Measurements from ENCODE around the gene KIF17. TPM values are rescaled to one million over a fixed set of nuclear protein-coding genes. Genes with fewer than 3 reads are reported as not detected.

The KIF17 gene
- polyA plus RNA-seq, 4 donors = 1.3 to 2.7 (median 2.4) TPM

GRCh38 chr1:20729990-20730689 is 12.3 kb upstream of the KIF17 start:
- no peak for DNase-seq
- Histone ChIP-seq H3K4me1 (ENCODE audit: control insufficient read depth in 3 of 3, insufficient read depth in 2 of 3, low read depth in 1 of 3, low read length in 2 of 3) (peaks cover 0 to 17% (median 3%) of the 10 kb centered on the region in 3 donors), H3K27me3 (ENCODE audit: control insufficient read depth in 3 of 3, insufficient read depth in 3 of 3, low read length in 3 of 3) (peaks cover 3 to 47% (median 22%) of the 10 kb centered on the region in 3 donors), H3K4me3 (ENCODE audit: low read depth in 1 of 3, low read length in 3 of 3) (no peak overlapping the region), H3K36me3 (ENCODE audit: control insufficient read depth in 3 of 3, insufficient read depth in 2 of 3, low read depth in 1 of 3, low read length in 3 of 3) (no peaks in the 10 kb centered on the region), H3K27ac (ENCODE audit: low read depth in 1 of 3, low read length in 2 of 3) (no peak overlapping the region), H3K9me3 (ENCODE audit: control insufficient read depth in 2 of 2, insufficient read depth in 1 of 2, low read depth in 1 of 2, low read length in 1 of 2) (no peaks in the 10 kb centered on the region)
- WGBS, 3 donors = 9 to 15% (median 14%) methylated on average over 15 to 19 of the region's 19 CpGs
- no peak for FAIRE-seq

GRCh38 chr1:20729155-20729931 is 11.5 kb upstream of the KIF17 start:
- Histone ChIP-seq H3K4me3 (ENCODE audit: low read depth in 1 of 3, low read length in 3 of 3) (no peak overlapping the region), H3K27ac (ENCODE audit: low read depth in 1 of 3, low read length in 2 of 3) (no peak overlapping the region), H3K36me3 (ENCODE audit: control insufficient read depth in 3 of 3, insufficient read depth in 2 of 3, low read depth in 1 of 3, low read length in 3 of 3) (no peaks in the 10 kb centered on the region), H3K4me1 (ENCODE audit: control insufficient read depth in 3 of 3, insufficient read depth in 2 of 3, low read depth in 1 of 3, low read length in 2 of 3) (peaks cover 0 to 17% (median 3%) of the 10 kb centered on the region in 3 donors), H3K27me3 (ENCODE audit: control insufficient read depth in 3 of 3, insufficient read depth in 3 of 3, low read length in 3 of 3) (peaks cover 3 to 47% (median 22%) of the 10 kb centered on the region in 3 donors), H3K9me3 (ENCODE audit: control insufficient read depth in 2 of 2, insufficient read depth in 1 of 2, low read depth in 1 of 2, low read length in 1 of 2) (no peaks in the 10 kb centered on the region)
- no peak for FAIRE-seq
- DNase-seq = no peak
- WGBS, 3 donors = 38 to 59% (median 44%) methylated on average over 14 of the region's 14 CpGs

- no peak for FAIRE-seq
- DNase-seq = no peak
- no peak overlapping the region for H3K4me3 ChIP-seq (ENCODE audit: low read depth in 1 of 3, low read length in 3 of 3)
These were observed 10.8 kb upstream of the KIF17 start for GRCh38 chr1:20728371-20729154.

GRCh38 chr1:20727746-20728316 is 10.0 kb upstream of the KIF17 start:
- Histone ChIP-seq H3K4me3 (ENCODE audit: low read depth in 1 of 3, low read length in 3 of 3) (no peak overlapping the region), H3K9me3 (ENCODE audit: control insufficient read depth in 2 of 2, insufficient read depth in 1 of 2, low read depth in 1 of 2, low read length in 1 of 2) (no peaks in the 10 kb centered on the region), H3K27ac (ENCODE audit: low read depth in 1 of 3, low read length in 2 of 3) (no peak overlapping the region), H3K36me3 (ENCODE audit: control insufficient read depth in 3 of 3, insufficient read depth in 2 of 3, low read depth in 1 of 3, low read length in 3 of 3) (no peaks in the 10 kb centered on the region), H3K4me1 (ENCODE audit: control insufficient read depth in 3 of 3, insufficient read depth in 2 of 3, low read depth in 1 of 3, low read length in 2 of 3) (peaks cover 0 to 9% (median 3%) of the 10 kb centered on the region in 3 donors), H3K27me3 (ENCODE audit: control insufficient read depth in 3 of 3, insufficient read depth in 3 of 3, low read length in 3 of 3) (peaks cover 3 to 45% (median 22%) of the 10 kb centered on the region in 3 donors)
- 34 to 45% (median 40%) methylated on average over 12 to 13 of the region's 13 CpGs for WGBS, 3 donors
- DNase-seq (peak in 1 of 2 donors; percentile 21), FAIRE-seq (no peak)

More at GRCh38 chr1:20728371-20729154, 10.8 kb upstream of the KIF17 start:
- peaks cover 3 to 47% (median 22%) of the 10 kb centered on the region in 3 donors for H3K27me3 ChIP-seq (ENCODE audit: control insufficient read depth in 3 of 3, insufficient read depth in 3 of 3, low read length in 3 of 3)
- H3K27ac ChIP-seq (ENCODE audit: low read depth in 1 of 3, low read length in 2 of 3) = no peak overlapping the region
- no peaks in the 10 kb centered on the region for H3K36me3 ChIP-seq (ENCODE audit: control insufficient read depth in 3 of 3, insufficient read depth in 2 of 3, low read depth in 1 of 3, low read length in 3 of 3)
- 41 to 66% (median 46%) methylated on average over 9 of the region's 9 CpGs for WGBS, 3 donors
- H3K4me1 ChIP-seq (ENCODE audit: control insufficient read depth in 3 of 3, insufficient read depth in 2 of 3, low read depth in 1 of 3, low read length in 2 of 3) = peaks cover 0 to 15% (median 3%) of the 10 kb centered on the region in 3 donors
- no peaks in the 10 kb centered on the region for H3K9me3 ChIP-seq (ENCODE audit: control insufficient read depth in 2 of 2, insufficient read depth in 1 of 2, low read depth in 1 of 2, low read length in 1 of 2)

- Histone ChIP-seq H3K9me3 (ENCODE audit: control insufficient read depth in 2 of 2, insufficient read depth in 1 of 2, low read depth in 1 of 2, low read length in 1 of 2) (no peaks in the 10 kb centered on the region), H3K4me1 (ENCODE audit: control insufficient read depth in 3 of 3, insufficient read depth in 2 of 3, low read depth in 1 of 3, low read length in 2 of 3) (peaks cover 0 to 3% (median 3%) of the 10 kb centered on the region in 3 donors), H3K4me3 (ENCODE audit: low read depth in 1 of 3, low read length in 3 of 3) (no peak overlapping the region), H3K27ac (ENCODE audit: low read depth in 1 of 3, low read length in 2 of 3) (no peak overlapping the region), H3K27me3 (ENCODE audit: control insufficient read depth in 3 of 3, insufficient read depth in 3 of 3, low read length in 3 of 3) (peaks cover 3 to 38% (median 22%) of the 10 kb centered on the region in 3 donors), H3K36me3 (ENCODE audit: control insufficient read depth in 3 of 3, insufficient read depth in 2 of 3, low read depth in 1 of 3, low read length in 3 of 3) (no peaks in the 10 kb centered on the region)
- DNase-seq = no peak
- WGBS, 3 donors = 84 to 89% (median 88%) methylated on average over 16 to 17 of the region's 17 CpGs
- no peak for FAIRE-seq
These were observed 9.3 kb upstream of the KIF17 start for GRCh38 chr1:20726932-20727745.

- FAIRE-seq = no peak
These were observed 8.5 kb upstream of the KIF17 start for GRCh38 chr1:20726118-20726911.

More at GRCh38 chr1:20726118-20726911, 8.5 kb upstream of the KIF17 start:
- Histone ChIP-seq H3K4me3 (ENCODE audit: low read depth in 1 of 3, low read length in 3 of 3) (no peak overlapping the region), H3K27me3 (ENCODE audit: control insufficient read depth in 3 of 3, insufficient read depth in 3 of 3, low read length in 3 of 3) (peaks cover 3 to 33% (median 21%) of the 10 kb centered on the region in 3 donors), H3K36me3 (ENCODE audit: control insufficient read depth in 3 of 3, insufficient read depth in 2 of 3, low read depth in 1 of 3, low read length in 3 of 3) (no peaks in the 10 kb centered on the region), H3K9me3 (ENCODE audit: control insufficient read depth in 2 of 2, insufficient read depth in 1 of 2, low read depth in 1 of 2, low read length in 1 of 2) (no peaks in the 10 kb centered on the region), H3K27ac (ENCODE audit: low read depth in 1 of 3, low read length in 2 of 3) (no peak overlapping the region), H3K4me1 (ENCODE audit: control insufficient read depth in 3 of 3, insufficient read depth in 2 of 3, low read depth in 1 of 3, low read length in 2 of 3) (peaks cover 0 to 1% (median 0%) of the 10 kb centered on the region in 3 donors)
- WGBS, 3 donors = 67 to 81% (median 75%) methylated on average over 24 to 25 of the region's 25 CpGs
- DNase-seq = no peak
